ENCODE results near the gene MAGT1.

MAGT1 gene

DNA sequence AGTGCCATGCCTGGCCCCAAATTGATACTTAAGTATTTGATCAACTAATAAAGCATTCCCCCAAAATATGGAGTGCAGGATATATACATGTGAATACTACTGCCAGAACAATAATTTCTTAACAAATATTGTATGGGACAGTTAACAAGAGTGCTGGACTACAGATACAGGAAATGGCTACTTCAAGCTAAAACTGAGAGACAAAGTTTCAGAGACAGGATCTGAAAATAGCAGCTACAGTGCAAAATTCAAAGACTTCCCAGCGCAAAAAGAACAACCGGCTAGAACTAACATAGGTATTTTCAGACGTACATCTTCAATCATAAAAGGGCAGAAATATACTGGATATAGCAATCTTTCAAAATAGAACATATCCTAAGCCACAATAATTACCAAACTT, 115.5 kb downstream of the MAGT1 start:
- no peak overlapping the region for H3K4me3 ChIP-seq (replicated peaks; ENCODE audit: insufficient read depth, low read length)
- no peak for DNase-seq (ENCODE audit: low read depth in 1 of 2, low spot score in 1 of 2)
- no peak for TF ChIP-seq GABPA (IDR thresholded peaks at IDR 0.05; ENCODE audit: low read depth)
- no peak overlapping the region for H3K27ac ChIP-seq (replicated peaks)
- H3K27me3 ChIP-seq (ENCODE audit: insufficient read depth, poor library complexity, severe bottlenecking) = no peaks in the 10 kb centered on the region

DNA sequence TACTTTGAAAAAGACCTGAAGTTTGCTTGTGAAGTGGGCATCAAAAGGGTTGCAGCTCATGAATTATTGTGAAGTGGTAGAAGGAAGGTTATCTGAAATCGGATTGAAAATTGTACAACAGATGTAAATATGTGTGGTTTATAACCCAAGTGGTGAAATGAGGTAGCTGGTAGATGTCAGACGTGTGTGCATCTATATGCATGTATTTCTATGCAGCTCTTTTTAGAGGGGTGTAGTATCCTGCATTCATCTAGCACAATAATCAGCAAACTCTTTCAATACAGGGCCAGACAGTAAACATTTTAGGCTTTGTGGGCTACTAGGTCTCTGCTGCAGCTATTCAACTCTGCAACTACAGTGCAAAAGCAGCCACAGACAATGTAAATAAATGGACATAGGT, 118.6 kb downstream of the MAGT1 start:
- Histone ChIP-seq H3K4me3 (replicated peaks; ENCODE audit: insufficient read depth, low read length) (no peak overlapping the region), H3K27me3 (ENCODE audit: insufficient read depth, poor library complexity, severe bottlenecking) (no peaks in the 10 kb centered on the region), H3K27ac (replicated peaks) (no peak overlapping the region)
- no peak for DNase-seq (ENCODE audit: low read depth in 1 of 2, low spot score in 1 of 2)
- TF ChIP-seq, protein P1, sequence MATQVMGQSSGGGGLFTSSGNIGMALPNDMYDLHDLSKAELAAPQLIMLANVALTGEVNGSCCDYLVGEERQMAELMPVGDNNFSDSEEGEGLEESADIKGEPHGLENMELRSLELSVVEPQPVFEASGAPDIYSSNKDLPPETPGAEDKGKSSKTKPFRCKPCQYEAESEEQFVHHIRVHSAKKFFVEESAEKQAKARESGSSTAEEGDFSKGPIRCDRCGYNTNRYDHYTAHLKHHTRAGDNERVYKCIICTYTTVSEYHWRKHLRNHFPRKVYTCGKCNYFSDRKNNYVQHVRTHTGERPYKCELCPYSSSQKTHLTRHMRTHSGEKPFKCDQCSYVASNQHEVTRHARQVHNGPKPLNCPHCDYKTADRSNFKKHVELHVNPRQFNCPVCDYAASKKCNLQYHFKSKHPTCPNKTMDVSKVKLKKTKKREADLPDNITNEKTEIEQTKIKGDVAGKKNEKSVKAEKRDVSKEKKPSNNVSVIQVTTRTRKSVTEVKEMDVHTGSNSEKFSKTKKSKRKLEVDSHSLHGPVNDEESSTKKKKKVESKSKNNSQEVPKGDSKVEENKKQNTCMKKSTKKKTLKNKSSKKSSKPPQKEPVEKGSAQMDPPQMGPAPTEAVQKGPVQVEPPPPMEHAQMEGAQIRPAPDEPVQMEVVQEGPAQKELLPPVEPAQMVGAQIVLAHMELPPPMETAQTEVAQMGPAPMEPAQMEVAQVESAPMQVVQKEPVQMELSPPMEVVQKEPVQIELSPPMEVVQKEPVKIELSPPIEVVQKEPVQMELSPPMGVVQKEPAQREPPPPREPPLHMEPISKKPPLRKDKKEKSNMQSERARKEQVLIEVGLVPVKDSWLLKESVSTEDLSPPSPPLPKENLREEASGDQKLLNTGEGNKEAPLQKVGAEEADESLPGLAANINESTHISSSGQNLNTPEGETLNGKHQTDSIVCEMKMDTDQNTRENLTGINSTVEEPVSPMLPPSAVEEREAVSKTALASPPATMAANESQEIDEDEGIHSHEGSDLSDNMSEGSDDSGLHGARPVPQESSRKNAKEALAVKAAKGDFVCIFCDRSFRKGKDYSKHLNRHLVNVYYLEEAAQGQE (IDR thresholded peaks at IDR 0.05; ENCODE audit: insufficient replicate concordance, low read depth) = no peak
- no peak for TF ChIP-seq SPI1 (IDR thresholded peaks at IDR 0.05; ENCODE audit: borderline replicate concordance, low read depth)

All from HL-60 (cell line).